HG02981 (cell line): ENCODE data around the gene VPS16.

Experiments used
- ATAC-seq: cut with Tn5 transposase; IDR thresholded peaks from one replicate; pipeline ENCODE4 v1.9.1; 2021; ENCODE audit warnings: mild to moderate bottlenecking, moderate library complexity; ENCODE audit not compliant: unreplicated experiment

VPS16 gene

GRCh38 chr20:2867081-2867864 is 26.7 kb downstream of the VPS16 start:
- ATAC-seq, result no peak

GRCh38 chr20:2869381-2869780 is 28.8 kb downstream of the VPS16 start:
- ATAC-seq, result no peak

- no peak for ATAC-seq
Observed at GRCh38 chr20:2871111-2871465, 30.5 kb downstream of the VPS16 start.

- ATAC-seq, result no peak
Observed at GRCh38 chr20:2871661-2872458, 31.3 kb downstream of the VPS16 start.

- ATAC-seq, result peak; percentile 17
Observed at GRCh38 chr20:2872459-2873009, 32.0 kb downstream of the VPS16 start.

GRCh38 chr20:2873010-2873746 is 32.6 kb downstream of the VPS16 start, which contains the start of gene PTPRA:
Gene PTPRA (plus strand): TSS chr20:2873481. CDS start chr20:2964278, 90,797 bp downstream.
- ATAC-seq, result peak; percentile 90

DNA sequence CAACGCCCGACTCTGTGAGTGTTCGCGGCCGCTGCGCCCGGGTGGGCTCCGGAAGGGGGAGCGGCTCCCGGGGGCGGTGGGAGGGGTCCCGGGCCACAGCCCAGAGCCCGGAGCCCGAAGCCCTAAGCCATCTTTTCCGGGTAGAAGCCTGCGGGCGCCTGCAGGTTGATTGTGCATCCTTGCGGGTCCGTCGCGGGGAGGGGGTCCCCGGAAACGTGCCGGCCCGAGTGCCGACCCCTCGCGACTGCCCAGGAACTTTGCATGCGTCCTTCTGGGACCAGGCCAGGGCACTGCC is 33.1 kb downstream of the VPS16 start:
- ATAC-seq, result peak; percentile 37

- ATAC-seq, result no peak
Observed at GRCh38 chr20:2874456-2874855, 33.9 kb downstream of the VPS16 start.

- no peak for ATAC-seq
Observed at GRCh38 chr20:2875690-2876203, 35.2 kb downstream of the VPS16 start.

DNA sequence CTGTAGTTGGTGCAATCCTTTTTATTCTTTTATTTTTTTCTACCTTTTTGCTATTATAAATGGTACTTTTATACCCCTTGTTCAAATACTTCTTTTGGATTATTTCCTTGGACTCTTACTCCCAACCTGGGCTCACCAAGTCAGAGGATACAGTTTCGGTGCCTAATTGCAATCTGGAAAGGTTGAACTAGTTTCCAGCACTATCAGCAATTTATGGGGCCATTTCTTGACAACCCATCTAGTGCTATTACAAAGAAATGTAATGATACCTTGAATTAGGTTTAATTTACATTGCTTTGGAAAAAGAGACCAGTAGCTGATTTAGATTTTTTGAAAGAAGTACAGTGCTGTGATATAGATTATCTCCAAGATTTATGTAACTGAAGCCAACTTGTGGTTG is 38.0 kb downstream of the VPS16 start:
- ATAC-seq, result no peak

DNA sequence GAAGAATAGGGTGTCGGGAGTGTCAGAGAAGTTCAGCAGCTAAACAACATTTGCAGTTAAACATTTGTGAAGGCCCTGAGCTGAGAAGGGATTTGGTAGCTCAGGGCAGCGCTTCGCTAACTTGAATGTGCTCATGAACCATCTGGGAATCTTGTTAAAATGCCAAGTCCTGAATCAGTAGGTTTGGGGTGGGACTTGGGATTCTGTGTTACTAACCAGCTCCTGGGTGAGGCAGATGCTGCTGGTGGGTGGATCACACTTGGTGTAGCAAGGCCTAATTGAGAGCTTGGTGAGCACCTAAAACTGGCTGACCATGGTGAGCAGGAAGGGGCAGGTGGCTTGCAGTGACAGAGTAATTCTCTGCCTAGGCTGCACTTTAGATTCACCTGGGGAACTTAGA is 38.6 kb downstream of the VPS16 start:
- ATAC-seq, result no peak

DNA sequence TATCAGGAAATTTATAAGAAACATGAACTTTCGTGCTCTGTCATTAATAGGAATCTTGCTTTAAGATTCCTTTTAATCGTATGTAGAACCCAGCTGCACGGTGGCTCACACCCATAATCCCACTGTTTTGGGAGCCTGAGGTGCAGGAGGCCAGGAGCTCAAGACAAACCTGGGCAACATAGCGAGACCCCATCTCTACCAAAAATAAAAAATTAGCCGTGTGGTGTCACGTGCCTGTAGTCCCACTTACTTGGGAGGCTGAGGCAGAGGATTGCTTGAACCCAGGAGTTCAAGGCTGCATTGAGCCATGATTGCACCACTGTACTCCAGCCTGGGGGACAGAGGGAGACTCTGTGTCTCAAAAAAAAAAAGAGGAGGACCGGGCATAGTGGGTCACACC is 40.1 kb downstream of the VPS16 start:
- ATAC-seq, result no peak

GRCh38 chr20:2883726-2884637 is 43.4 kb downstream of the VPS16 start:
- no peak for ATAC-seq

DNA sequence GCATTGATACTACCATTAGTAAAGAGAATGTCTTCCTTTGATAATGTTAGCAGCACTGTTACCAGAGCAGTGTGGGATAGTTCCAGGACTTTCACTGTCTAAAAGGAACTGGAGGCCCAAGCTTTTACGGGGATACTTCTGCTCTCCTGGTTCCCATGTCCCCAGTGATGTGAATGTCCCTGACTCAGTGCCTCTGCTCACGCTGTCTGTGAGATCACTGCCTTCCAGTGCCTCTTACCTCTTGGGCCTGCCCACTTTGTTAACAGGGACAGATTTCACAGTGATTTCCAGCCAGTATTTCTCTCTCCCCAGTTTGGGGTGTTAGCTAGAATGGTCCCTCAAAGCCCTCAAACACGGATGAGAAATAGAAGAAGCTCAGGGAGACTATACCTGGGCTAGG is 47.2 kb downstream of the VPS16 start:
- ATAC-seq, result no peak

DNA sequence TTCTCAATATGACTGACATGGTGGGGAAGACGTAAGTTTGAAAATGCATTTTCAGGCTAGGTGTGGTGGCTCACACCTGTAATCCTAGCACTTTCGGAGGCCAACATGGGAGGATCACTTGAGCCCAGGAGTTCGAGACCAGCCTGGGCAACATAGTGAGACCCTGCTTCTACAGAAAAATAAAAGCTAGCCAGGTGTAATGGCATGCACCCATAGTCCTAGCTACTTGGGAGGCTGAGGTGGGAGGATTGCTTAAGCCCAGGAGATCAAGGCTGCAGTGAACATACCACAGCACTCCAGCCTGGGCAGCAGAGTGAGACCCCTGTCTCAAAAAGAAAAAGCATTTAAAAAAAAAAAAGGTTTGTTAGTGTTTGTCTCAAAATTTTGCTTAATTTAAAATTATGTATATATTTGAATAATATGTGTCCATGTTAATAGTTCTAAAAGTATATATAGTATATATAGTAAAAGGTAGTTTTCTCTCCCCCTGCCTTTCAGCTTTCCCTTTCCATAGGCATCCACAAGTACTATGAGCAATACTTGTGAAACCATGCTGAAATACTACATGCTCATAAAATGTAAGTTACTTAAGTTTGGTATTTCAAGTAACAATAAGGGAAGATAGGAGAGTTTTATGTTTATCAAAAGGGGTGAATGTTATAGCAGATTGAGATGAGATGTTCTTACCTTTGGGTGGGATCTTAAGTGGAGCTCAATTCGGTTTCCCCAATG is 47.8 kb downstream of the VPS16 start:
- ATAC-seq, result no peak

DNA sequence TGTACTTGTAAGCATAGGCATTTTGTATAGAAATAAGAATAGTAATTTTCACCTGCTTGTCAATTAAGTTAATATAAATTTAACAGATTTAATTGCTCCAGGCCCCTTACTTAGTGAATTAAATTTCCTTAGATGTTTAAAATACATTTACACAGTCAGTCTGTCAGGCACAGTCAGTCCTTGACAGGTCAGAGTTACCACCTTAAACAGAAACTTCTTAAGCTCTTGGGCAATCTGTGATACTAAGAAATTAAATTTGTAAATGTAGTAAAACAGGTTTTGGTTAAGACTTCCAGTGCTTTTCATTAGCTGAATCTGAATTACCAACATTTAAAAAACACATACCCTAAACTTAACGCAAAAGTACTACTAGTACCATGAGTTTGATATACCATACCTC is 48.7 kb downstream of the VPS16 start:
- ATAC-seq, result no peak

- ATAC-seq, result no peak
Observed at GRCh38 chr20:2889797-2890196, 49.3 kb downstream of the VPS16 start.

DNA sequence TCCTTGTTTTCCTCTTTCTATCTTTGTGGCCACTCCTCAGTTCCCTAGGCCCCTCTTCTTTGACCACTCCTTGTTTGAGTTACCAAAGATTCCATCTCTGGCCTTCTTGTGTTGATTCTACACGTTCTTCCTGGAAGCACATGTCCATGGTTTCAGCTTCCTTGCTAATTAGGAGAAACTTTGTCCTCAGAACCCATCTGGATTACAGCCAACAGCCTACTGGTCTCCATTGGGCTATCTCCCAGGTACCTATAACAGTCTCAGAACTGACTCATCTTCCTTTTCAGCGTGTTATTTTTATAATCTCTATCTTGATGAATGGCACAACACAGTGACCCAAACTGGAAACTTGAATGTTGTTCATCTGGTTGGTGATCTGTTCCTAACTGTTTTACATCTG is 50.2 kb downstream of the VPS16 start:
- ATAC-seq, result no peak

DNA sequence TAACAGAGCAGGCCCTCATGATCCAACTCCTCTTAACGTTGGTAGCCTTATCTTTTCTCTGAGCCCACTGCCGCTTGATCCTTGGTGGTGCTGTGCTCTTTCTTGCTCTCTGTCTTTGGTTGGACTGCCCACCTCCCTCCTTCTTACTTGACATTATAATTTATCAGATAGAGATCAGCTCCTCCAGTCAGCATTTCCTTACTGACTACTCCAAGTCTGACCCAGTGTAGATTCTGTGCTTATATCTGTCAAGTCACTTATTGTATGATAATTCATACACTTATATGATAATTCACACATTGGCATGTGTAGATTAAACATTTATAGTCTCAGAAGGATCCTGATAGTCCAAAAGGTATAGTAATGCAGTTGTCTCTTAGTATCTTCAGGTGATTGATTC is 50.8 kb downstream of the VPS16 start:
- ATAC-seq, result no peak

DNA sequence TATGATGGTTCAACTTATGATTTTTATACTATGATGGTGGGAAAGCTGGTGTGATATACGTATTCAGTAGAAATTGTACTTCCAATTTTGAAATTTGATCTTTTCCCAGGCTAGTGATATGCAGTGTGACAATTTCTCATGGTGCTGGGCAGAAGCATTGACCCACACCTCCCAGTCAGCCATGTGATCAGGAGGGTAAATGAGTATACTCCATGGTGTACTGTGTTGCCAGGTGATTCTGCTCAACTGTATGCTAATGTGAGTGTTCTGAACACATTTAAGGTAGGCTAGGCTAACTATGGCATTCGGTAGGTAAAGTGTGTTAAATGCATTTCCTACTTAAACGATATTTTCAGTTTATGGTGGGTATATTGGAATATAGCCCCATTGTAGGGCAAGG is 51.8 kb downstream of the VPS16 start:
- ATAC-seq, result no peak
